Astrocyte (in vitro differentiated cells and primary cell): ENCODE results near the gene SNX30. TPM values are rescaled to one million over a fixed set of nuclear protein-coding genes. Genes with fewer than 3 reads are reported as not detected.

Experiments used
- DNase-seq: peaks from one replicate; pipeline ENCODE4 v3.0.0-alpha.2; 2010; ENCODE audit warnings: low read depth
- FAIRE-seq: peaks from 2 replicates; lab custom pipeline; 2011; peaks lifted over from hg19 to GRCh38; lab: Jason Lieb, UNC
- H2AFZ ChIP-seq: 2 replicates; pipeline ENCODE4 v1.6.0; 2012; ENCODE audit warnings: low read depth, low read length, inconsistent platforms
- H3K27ac ChIP-seq: 2 replicates; pipeline ENCODE4 v1.5.1; 2011; ENCODE audit warnings: low read depth, low read length, inconsistent platforms
- H3K27me3 ChIP-seq: 2 replicates; pipeline ENCODE4 v1.6.0; 2011; ENCODE audit warnings: low read length, inconsistent platforms; ENCODE audit not compliant: insufficient read depth
- H3K36me3 ChIP-seq: 2 replicates; pipeline ENCODE4 v1.5.1; 2011; ENCODE audit warnings: low read length, inconsistent platforms; ENCODE audit not compliant: insufficient read depth
- H3K4me1 ChIP-seq: 2 replicates; pipeline ENCODE4 v1.5.1; 2011; ENCODE audit warnings: low read length, inconsistent platforms; ENCODE audit not compliant: insufficient read depth
- H3K4me2 ChIP-seq: 2 replicates; pipeline ENCODE4 v1.6.0; 2012; ENCODE audit warnings: low read length, inconsistent platforms
- H3K4me3 ChIP-seq: 2 replicates; pipeline ENCODE4 v1.5.1; 2011; ENCODE audit warnings: low read depth, mild to moderate bottlenecking, low read length, inconsistent platforms; ENCODE audit not compliant: insufficient read depth
- H3K79me2 ChIP-seq: 2 replicates; pipeline ENCODE4 v1.6.0; 2012; ENCODE audit warnings: mild to moderate bottlenecking, low read length, inconsistent platforms; ENCODE audit not compliant: insufficient read depth
- H3K9ac ChIP-seq: 2 replicates; pipeline ENCODE4 v1.6.0; 2012; ENCODE audit warnings: mild to moderate bottlenecking, low read length, inconsistent platforms
- H3K9me3 ChIP-seq: 2 replicates; pipeline ENCODE4 v1.5.1; 2012; ENCODE audit warnings: low read depth, mild to moderate bottlenecking, low read length, inconsistent platforms; ENCODE audit not compliant: insufficient read depth
- H4K20me1 ChIP-seq: 2 replicates; pipeline ENCODE4 v1.6.0; 2012; ENCODE audit warnings: low read length, inconsistent platforms; ENCODE audit not compliant: insufficient read depth
- H3K27ac Mint-ChIP-seq: one replicate; pipeline ENCODE4 v1.8.0; 2021; ENCODE audit warnings: mild to moderate bottlenecking, mixed read lengths; ENCODE audit not compliant: unreplicated experiment
- H3K27me3 Mint-ChIP-seq: one replicate; pipeline ENCODE4 v1.8.0; 2021; ENCODE audit warnings: low read depth, mixed read lengths; ENCODE audit not compliant: unreplicated experiment
- H3K36me3 Mint-ChIP-seq: one replicate; pipeline ENCODE4 v1.8.0; 2021; ENCODE audit warnings: low read depth, mixed read lengths; ENCODE audit not compliant: unreplicated experiment
- H3K4me1 Mint-ChIP-seq: one replicate; pipeline ENCODE4 v1.8.0; 2021; ENCODE audit warnings: low read depth, mixed read lengths; ENCODE audit not compliant: unreplicated experiment
- H3K4me3 Mint-ChIP-seq: one replicate; pipeline ENCODE4 v1.8.0; 2021; ENCODE audit warnings: mild to moderate bottlenecking, moderate library complexity, mixed read lengths; ENCODE audit not compliant: unreplicated experiment
- H3K9me3 Mint-ChIP-seq: one replicate; pipeline ENCODE4 v1.8.0; 2021; ENCODE audit warnings: mild to moderate bottlenecking, mixed read lengths; ENCODE audit not compliant: unreplicated experiment
- EZH2 ChIP-seq: IDR thresholded peaks from 2 replicates; pipeline ENCODE4 v1.6.1; 2012; ENCODE audit warnings: mild to moderate bottlenecking, low read length, inconsistent platforms; ENCODE audit not compliant: insufficient read depth
- total RNA-seq: library from RNA; stranded (reverse); gene quantifications from 2 replicates; pipeline ENCODE4 v1.2.1, GENCODE V29; 2021
- TF ChIP-seq, protein P1 (sequence below): IDR thresholded peaks from 2 replicates; pipeline ENCODE4 v1.5.1; 2011; ENCODE audit warnings: low read depth, mild to moderate bottlenecking, inconsistent platforms, low read length, moderate library complexity; ENCODE audit not compliant: insufficient read depth

SNX30 gene
- total RNA-seq, 1 donor from 2014 or later: 12.8 TPM

DNA sequence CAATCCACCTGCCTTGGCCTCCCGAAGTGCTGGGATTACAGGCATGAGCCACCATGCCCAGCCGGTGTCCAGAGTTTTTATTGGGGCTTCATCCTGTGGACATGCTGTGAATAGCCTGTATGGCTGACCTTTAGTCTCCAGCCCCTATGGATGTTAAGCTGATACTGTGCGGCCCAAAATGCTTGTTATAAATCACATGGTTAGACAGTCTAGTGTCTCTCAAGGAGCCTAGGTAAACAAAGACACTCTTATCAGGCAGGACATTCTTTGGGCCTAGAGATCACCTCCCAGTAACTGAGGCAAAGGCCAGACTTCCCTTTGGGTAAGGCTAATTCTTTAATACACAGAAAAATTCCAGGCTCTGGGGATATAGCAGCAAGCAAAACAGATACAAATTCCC lies 162.1 kb downstream of the SNX30 start:
- Histone ChIP-seq H3K4me1 (no peaks in the 10 kb centered on the region), H3K4me3 (no peak overlapping the region), H3K79me2 (no peaks in the 10 kb centered on the region), H4K20me1 (no peaks in the 10 kb centered on the region), H3K27me3 (peaks cover 11% of the 10 kb centered on the region), H3K36me3 (no peaks in the 10 kb centered on the region), H3K9ac (no peak overlapping the region), H2AFZ (no peak overlapping the region), H3K27ac (no peak overlapping the region), H3K4me2 (no peak overlapping the region), H3K9me3 (no peaks in the 10 kb centered on the region)
- FAIRE-seq (no peak), DNase-seq (no peak)
- no peak for TF ChIP-seq EZH2
- TF ChIP-seq, protein P1, sequence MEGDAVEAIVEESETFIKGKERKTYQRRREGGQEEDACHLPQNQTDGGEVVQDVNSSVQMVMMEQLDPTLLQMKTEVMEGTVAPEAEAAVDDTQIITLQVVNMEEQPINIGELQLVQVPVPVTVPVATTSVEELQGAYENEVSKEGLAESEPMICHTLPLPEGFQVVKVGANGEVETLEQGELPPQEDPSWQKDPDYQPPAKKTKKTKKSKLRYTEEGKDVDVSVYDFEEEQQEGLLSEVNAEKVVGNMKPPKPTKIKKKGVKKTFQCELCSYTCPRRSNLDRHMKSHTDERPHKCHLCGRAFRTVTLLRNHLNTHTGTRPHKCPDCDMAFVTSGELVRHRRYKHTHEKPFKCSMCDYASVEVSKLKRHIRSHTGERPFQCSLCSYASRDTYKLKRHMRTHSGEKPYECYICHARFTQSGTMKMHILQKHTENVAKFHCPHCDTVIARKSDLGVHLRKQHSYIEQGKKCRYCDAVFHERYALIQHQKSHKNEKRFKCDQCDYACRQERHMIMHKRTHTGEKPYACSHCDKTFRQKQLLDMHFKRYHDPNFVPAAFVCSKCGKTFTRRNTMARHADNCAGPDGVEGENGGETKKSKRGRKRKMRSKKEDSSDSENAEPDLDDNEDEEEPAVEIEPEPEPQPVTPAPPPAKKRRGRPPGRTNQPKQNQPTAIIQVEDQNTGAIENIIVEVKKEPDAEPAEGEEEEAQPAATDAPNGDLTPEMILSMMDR: no peak
- Mint-ChIP-seq H3K4me3 (no peak overlapping the region), H3K27me3 (peaks cover 12% of the 10 kb centered on the region), H3K27ac (no peak overlapping the region), H3K4me1 (no peaks in the 10 kb centered on the region), H3K9me3 (peaks cover 17% of the 10 kb centered on the region), H3K36me3 (peaks cover 1% of the 10 kb centered on the region)

DNA sequence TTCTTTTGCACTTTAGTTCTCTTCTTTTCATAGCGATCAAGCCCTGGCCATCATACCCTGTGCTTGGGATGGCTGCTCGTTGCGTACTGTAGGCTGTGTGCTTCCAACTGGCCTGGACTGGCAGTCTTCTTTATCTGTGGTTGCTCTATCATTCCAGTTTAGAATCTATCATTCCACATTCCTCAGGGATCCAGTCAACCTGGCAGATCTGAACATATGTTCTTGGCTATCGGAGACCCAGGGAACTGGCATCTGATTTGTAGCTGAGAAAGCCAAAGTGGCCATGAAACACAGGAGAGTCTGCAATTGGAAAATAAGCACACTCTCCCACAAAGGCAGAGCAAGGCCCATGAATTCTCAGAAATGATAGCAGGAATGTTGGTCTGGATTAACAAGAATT lies 162.8 kb downstream of the SNX30 start:
- no peak overlapping the region for H3K4me3 ChIP-seq
- no peaks in the 10 kb centered on the region for H3K4me1 Mint-ChIP-seq
- H3K27ac ChIP-seq: no peak overlapping the region
- H3K4me1 ChIP-seq: no peaks in the 10 kb centered on the region
- H3K9me3 Mint-ChIP-seq: peaks cover 17% of the 10 kb centered on the region
- no peak for TF ChIP-seq EZH2
- peaks cover 11% of the 10 kb centered on the region for H3K27me3 ChIP-seq
- no peak overlapping the region for H2AFZ ChIP-seq
- H4K20me1 ChIP-seq: no peaks in the 10 kb centered on the region
- DNase-seq (no peak), FAIRE-seq (no peak)
- H3K4me3 Mint-ChIP-seq: no peak overlapping the region
- H3K36me3 Mint-ChIP-seq: peaks cover 1% of the 10 kb centered on the region
- H3K9me3 ChIP-seq: no peaks in the 10 kb centered on the region
- H3K4me2 ChIP-seq: no peak overlapping the region
- H3K27ac Mint-ChIP-seq: no peak overlapping the region
- H3K36me3 ChIP-seq: no peaks in the 10 kb centered on the region
- H3K9ac ChIP-seq: no peak overlapping the region
- no peaks in the 10 kb centered on the region for H3K79me2 ChIP-seq
- H3K27me3 Mint-ChIP-seq: peaks cover 12% of the 10 kb centered on the region

DNA sequence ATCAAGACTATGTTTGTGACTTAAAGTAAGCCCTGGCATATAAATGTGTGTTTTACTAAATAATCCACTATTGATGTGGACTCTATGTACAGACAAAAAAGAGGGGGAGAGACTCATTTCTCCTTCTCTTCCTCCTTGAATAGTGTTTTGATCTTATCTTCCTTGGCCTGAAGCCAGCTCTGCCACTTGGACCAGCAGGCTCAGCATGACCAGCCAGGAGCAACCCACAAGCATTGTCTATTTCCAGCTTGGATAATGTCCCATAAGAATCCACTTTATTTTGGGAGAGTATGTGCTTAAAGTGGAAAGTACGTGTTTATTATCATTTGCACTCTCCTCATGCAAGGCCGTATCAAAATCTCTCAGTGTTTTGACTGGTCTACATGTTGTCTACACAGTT lies 164.0 kb downstream of the SNX30 start:
- Histone ChIP-seq H3K79me2 (no peaks in the 10 kb centered on the region), H3K27me3 (peaks cover 15% of the 10 kb centered on the region), H3K9me3 (no peaks in the 10 kb centered on the region), H3K4me1 (no peaks in the 10 kb centered on the region), H3K4me3 (no peak overlapping the region), H2AFZ (no peak overlapping the region), H3K9ac (no peak overlapping the region), H4K20me1 (no peaks in the 10 kb centered on the region), H3K36me3 (no peaks in the 10 kb centered on the region), H3K4me2 (no peak overlapping the region), H3K27ac (no peak overlapping the region)
- TF ChIP-seq, protein P1: no peak
- TF ChIP-seq EZH2: no peak
- Mint-ChIP-seq H3K4me3 (no peak overlapping the region), H3K9me3 (peaks cover 17% of the 10 kb centered on the region), H3K4me1 (no peaks in the 10 kb centered on the region), H3K36me3 (no peaks in the 10 kb centered on the region), H3K27ac (no peak overlapping the region), H3K27me3 (peaks cover 13% of the 10 kb centered on the region)
- FAIRE-seq: no peak
- no peak for DNase-seq
